ENCODE results near the gene ACOT7.

GRCh38 chr1:6419397-6419803, 25.8 kb upstream of the ACOT7 start:
- TF ChIP-seq CTCF (IDR thresholded peaks at IDR 0.05) (no peak), EZH2 (IDR thresholded peaks at IDR 0.05; ENCODE audit: borderline replicate concordance, insufficient read depth, low read depth, low read length, poor library complexity, severe bottlenecking) (no peak)
